Amniotic stem cell (primary cell): ENCODE results near the gene MBL2.

Experiments used
- DNase-seq: peaks from one replicate; lab custom pipeline; 2025; lab: John Stamatoyannopoulos, UW

The MBL2 gene

GRCh38 chr10:52771534-52772445 lies 794 bp downstream of the MBL2 start:
- DNase-seq: no peak

- no peak for DNase-seq
These were observed 1.7 kb downstream of the MBL2 start for GRCh38 chr10:52770904-52771303.

- no peak for DNase-seq
These were observed 2.6 kb downstream of the MBL2 start for GRCh38 chr10:52769966-52770365.

DNA sequence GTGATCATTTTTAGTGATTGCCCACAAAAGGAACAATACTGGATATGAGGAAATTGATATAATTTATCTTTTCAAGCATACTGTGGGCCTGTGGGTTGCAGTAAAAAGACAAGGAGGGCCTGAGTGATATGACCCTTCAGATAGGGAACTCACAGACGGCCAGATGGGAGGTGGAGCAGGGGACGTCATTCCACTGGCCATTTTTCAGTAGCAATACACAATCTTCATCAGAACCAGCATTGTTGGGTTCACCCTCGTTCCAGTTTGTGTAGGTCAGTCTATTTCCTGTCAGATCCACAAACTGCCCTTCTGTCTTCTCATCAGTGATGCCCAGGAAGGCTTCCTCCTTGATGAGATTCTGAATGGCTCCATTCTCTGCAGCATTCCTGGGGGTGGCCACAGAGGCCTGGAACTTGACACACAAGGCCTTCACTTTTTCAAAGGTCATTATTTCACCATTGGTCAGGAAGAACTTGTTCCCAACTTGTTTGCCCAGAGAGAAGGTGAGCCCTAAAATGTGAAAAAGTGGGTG lies 4.5 kb downstream of the MBL2 start:
- no peak for DNase-seq

- DNase-seq: no peak
These were observed 10.5 kb downstream of the MBL2 start for GRCh38 chr10:52762088-52762487.

- DNase-seq: no peak
These were observed 13.4 kb downstream of the MBL2 start for GRCh38 chr10:52759154-52759553.

DNA sequence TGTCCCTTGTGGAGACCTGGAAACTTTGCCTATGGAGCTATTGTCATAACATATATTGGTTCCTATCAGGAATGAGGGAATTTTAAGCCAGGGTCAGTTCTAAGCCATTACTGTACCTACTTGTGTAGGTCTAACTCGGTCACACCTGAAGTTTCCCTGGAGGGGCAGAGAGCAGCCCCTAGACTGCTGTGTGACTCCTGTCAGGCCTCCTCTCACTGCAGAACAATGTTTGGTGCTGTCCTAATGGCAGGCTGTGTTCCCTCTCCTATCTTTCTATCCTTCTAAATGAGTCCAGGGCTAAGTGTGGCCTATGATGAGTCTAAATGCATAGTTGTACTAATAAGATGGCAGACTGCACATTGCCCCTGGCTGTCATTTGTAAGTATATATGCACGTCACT lies 14.2 kb downstream of the MBL2 start:
- DNase-seq: no peak

- no peak for DNase-seq
These were observed 14.8 kb downstream of the MBL2 start for GRCh38 chr10:52757773-52758172.

DNA sequence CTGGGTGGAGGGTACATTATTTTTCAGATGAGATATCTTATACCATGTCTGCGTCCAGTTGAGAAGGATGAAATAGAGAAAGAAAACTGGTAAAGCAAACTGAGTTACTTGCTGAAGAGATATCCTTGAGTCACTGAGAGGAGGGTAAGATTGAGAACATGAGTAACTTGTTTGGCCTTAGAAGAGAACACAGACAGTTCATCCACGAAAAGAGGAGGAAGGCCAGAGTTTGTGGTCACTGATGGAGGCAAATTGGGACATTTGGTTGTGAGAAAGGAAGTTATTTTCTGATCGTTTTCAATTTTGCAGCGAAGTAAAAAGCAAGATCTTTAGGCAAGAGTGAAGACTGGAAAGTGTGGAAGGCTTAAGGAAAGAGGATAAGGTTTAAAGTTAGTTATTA lies 15.6 kb downstream of the MBL2 start:
- DNase-seq: no peak

DNA sequence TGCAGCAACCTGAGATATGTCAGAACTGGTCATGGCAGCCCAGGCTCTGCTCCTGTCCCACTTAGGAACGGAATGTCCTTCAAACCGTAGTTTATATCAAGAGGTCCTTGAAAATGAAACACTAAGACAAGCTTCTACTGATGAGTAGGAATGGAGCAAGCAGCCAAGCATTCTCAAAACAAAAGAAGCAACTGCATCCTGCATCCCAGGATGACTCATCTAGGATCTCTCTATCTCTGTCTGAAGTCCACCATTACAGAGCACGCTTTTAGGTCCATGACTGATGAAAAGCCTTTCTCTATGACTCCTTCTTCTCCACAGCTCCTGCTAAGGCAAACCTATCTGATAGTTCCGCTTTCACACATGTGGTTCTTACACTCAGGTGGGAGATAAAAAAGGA lies 16.3 kb downstream of the MBL2 start:
- DNase-seq: no peak

GRCh38 chr10:52755297-52756062 lies 17.1 kb downstream of the MBL2 start:
- no peak for DNase-seq

DNA sequence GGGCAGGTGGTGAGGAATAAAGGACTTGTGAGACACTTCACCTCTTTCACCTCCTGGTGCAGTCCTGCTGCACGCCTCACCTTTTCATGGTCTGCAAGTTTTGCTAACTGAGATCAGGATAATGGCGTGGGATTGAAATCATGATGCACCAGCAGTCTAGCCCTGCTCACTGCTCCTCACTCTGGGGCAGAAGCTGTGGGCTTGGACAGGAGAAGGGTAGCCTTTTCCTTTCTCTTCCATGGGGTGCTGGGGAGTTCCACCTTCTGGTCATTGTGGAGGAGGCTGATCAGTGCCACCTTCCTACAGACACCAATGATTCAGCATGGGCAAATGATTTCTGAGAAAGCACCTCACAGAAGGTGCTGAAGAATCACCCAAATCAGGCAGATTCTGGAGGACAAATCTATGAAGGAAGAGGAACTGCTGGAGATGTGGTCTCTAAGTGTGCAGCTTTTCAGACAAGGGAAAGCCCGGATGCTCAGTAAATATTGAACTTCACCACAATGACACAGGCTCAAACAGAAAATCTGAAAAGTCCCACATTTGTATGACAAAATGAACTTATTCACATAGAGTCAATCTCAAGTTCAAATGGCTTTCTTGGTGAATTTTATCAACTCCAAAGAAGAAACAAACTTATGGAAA lies 19.7 kb downstream of the MBL2 start:
- DNase-seq: no peak

- DNase-seq: no peak
These were observed 20.3 kb downstream of the MBL2 start for GRCh38 chr10:52752261-52752660.

GRCh38 chr10:52751337-52751736 lies 21.2 kb downstream of the MBL2 start:
- no peak for DNase-seq

DNA sequence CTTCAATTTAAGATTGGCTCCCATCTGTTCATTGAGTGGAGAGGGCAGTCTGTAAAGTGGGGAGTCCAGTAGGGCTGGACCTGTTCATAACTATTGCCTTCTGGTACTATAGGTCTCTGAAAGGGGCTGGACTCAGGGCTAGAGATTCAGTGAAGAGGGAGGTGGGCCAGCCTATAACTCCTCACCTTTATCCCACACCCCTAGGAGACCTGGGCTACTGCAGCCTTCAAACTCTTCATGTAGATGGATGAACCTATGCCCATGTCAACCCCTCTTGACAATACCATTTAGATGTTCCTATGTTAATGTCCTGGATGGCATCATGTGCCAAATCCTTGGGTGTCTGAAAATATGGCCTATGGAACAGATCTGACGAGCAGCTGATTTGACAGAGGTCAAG lies 22.0 kb downstream of the MBL2 start:
- DNase-seq: no peak

DNA sequence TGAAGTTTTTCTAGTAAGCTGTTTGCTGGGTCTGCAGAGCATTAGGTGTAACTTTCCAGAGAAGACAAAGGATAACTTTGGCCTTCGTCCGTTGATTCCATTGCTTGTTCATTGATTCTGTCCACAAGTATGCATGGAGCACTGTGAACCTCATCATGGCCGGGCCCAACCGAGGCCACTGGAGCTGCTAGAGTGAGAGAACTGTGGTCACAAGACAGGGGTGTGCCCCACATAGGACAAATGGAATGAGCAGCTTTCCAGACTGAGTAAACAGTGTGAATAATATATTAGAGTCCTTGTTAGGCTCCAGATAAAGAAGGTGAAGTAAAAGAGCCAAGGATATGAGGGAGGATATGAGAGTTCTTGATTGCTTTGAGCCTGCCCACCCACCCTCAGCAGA lies 24.9 kb downstream of the MBL2 start:
- no peak for DNase-seq

GRCh38 chr10:52746169-52746568 lies 26.4 kb downstream of the MBL2 start:
- DNase-seq: no peak

GRCh38 chr10:52744057-52744805 lies 28.4 kb downstream of the MBL2 start:
- no peak for DNase-seq

- DNase-seq: no peak
These were observed 29.9 kb downstream of the MBL2 start for GRCh38 chr10:52742731-52743130.

DNA sequence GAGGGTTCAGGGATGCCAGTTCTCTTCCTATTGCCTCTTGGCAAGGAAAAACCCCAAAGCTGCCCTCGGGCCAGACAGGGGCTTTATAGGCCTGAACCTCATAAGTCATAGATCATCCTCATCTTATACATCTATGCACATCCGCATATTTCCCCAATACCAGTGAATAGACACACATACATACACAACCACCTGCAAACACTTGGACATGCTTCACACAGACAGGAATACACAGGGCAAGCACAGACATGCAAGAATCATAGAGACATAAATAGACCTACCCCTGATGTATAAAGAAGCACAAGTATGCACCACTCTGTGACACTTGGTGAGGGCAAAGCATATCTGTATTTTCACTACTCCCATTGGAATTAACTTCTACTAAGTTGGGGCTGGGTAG lies 30.7 kb downstream of the MBL2 start:
- no peak for DNase-seq

GRCh38 chr10:52740913-52741675 lies 31.5 kb downstream of the MBL2 start:
- DNase-seq: no peak
